VCaP (cell line): ENCODE results near the gene NOC4L.

Experiments used
- H3K27ac ChIP-seq: fragments of 450-650 bp; 2 replicates; pipeline ENCODE4 v1.5.1; 2017
- TF ChIP-seq, protein P1 (sequence below): fragments of 450-650 bp; conservative IDR thresholded peaks from 2 replicates; pipeline ENCODE4 v1.5.1; 2017; ENCODE audit warnings: mild to moderate bottlenecking, moderate library complexity

The NOC4L gene

DNA sequence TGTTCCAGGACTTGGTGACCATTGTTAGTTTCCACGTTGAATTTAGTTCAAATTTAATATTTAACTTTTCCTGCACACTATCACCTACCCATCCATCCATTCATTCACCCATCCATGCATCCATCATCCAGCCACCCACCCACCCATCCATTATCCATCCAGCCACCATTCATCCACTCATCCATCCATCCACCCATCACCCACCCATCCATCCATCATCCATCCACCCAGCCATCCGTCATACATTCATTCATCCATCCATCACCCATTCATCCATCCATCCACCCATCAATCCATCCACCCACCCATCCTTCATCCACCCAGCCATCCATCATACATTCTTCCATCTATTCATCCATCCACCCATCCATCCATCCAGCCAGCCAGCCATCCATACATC, 21.8 kb downstream of the NOC4L start:
- TF ChIP-seq, protein P1, sequence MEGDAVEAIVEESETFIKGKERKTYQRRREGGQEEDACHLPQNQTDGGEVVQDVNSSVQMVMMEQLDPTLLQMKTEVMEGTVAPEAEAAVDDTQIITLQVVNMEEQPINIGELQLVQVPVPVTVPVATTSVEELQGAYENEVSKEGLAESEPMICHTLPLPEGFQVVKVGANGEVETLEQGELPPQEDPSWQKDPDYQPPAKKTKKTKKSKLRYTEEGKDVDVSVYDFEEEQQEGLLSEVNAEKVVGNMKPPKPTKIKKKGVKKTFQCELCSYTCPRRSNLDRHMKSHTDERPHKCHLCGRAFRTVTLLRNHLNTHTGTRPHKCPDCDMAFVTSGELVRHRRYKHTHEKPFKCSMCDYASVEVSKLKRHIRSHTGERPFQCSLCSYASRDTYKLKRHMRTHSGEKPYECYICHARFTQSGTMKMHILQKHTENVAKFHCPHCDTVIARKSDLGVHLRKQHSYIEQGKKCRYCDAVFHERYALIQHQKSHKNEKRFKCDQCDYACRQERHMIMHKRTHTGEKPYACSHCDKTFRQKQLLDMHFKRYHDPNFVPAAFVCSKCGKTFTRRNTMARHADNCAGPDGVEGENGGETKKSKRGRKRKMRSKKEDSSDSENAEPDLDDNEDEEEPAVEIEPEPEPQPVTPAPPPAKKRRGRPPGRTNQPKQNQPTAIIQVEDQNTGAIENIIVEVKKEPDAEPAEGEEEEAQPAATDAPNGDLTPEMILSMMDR, result no peak
- H3K27ac ChIP-seq, result no peak overlapping the region

DNA sequence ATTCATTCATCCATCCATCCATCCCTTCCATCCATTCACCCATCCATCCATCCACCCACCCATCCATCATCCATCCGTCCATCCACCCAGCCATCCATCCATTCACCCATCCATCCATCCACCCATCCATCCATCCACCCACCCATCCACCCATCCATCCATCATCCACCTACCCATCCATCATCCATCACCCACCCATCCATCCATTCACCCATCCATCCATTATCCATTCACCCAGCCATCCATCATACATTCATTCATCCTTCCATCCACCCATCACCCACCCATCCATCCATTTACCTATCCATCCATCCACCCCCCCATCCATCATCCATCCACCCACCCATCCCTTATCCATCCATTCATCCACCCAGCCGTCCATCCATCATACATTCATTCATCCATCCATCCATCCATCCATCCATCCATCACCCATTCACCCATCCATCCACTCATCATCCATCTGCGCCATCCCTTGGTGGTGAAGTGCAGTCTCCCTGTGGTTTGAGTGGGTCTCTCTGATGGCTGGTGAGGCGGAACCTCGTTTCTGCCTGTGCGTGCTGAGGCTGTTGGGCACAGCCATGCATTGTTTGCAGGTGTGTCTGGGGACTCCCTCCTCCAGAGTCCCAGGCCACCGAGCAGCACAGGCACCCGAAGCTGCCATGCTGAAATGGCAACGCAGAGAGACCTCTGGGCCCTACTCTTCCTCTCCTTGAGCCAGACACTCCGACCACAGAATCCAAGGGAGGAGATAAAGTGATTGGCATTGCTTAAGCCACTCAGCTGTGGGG, 22.7 kb downstream of the NOC4L start:
- no peak overlapping the region for H3K27ac ChIP-seq
- TF ChIP-seq, protein P1, result no peak

DNA sequence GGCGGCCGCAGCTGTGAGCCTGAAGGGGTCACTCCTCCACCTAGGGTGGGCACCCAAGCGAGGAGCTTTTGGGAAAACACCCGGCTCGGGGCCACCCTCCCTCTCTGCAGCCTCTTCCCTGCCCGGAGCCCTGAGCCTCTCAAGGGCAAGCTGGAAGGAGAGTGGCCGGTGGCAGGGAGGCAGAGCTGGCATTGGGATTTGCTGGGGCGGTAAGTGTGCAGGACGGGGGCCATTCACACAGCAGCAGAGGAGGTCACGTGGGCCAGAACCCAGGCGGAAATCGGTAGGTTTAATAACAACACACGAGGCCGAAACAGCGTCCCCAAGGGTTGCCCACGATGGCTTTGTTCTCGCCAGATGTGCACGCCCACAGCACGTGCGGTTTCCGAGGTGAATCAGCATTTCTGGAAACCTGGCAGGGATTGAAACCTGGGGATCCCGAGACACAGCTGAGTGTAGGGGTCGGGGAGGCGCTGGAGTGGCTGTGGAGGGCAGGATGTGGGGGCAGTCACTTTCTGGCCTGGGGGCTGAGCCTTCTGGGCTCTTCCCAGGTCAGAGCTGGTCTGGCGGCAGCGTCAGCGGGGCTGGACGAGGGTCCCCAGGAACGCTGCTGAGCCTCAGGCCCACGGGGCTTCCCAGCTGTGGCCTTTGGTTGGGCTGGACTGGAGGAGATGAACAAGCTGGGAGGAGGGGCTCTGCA, 23.5 kb downstream of the NOC4L start:
- H3K27ac ChIP-seq, result no peak overlapping the region
- TF ChIP-seq, protein P1, result no peak

DNA sequence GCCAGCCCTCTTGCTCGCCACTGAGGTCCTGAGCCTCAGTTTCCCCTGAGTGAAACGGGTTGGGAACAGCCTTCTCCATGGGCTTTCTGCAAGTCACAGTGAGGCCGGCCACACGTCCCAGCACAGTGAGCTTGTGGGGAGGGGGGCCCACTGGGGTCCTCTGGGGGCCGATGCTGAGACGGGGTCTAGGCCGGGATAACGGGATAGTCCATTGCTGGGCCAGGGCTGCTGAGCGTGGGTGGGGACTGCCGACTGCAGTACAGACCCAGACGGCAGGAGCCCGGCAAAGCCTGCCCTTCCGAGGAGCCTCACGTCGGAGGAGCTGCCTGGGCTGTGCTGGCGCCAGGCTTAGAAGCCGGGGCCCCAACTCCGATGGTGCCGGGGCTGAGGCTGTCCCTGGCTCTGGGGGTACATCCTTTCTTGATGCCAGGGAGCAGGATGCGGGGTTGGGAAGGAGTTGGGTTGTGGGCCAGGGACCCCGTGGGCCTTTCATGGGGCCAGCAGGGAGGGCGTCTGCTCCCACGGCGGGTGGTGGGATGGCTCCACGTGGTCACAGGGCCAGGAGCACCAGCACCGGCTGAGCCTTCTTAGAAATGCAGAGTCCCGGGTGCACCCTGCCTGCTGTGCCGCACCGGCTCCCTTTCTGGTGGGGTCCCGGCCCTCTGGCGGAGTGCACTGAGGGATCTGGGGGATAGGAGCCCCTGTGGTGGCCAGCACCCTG, 24.2 kb downstream of the NOC4L start:
- no peak overlapping the region for H3K27ac ChIP-seq
- TF ChIP-seq, protein P1, result no peak

DNA sequence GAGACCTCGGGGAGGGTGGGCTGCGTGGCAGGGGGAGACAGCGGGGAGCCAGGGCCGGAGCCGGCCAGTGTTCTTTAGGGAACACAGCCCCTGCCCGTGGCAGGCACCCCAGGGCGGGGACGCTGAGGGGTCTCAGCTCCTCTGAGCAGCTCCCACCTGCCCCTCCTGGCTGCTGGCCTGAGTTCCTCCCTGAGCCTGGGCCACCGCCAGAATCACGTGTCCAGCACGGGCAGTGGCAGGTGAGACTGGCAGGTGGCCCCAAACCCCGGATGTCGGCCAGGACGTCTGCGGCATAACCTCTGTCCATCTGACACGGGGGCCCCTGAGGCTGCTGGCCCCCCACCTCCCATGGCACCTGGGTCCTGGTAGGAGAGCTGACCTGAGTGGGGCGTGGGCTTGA, 25.1 kb downstream of the NOC4L start:
- TF ChIP-seq, protein P1, result no peak

DNA sequence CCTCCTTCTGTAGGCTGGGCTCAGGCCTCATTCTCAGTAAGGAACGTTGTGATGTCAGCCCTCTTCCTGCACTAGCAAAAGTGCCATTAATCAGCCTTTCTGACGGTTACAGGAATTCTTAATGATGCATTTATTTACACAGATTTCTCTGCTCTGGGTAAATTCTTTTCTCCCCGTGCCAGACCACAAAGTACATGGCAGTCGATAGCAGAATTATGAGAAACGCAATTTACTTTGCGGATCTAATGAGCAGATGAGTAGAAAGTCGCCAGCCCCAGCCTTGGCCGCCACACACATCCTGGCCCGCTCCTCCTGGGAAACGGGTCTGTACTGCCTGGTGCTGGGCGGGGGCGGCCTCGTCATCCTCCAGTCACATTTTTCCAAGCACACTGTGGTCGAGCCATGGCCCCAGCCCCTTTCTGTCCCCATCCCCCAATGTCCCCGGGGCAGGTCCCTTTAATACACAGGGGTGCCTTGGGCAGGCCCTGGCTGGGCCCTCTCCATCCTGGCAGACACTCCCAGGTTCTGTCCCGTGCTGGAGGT, 25.9 kb downstream of the NOC4L start:
- H3K27ac ChIP-seq, result no peak overlapping the region
- TF ChIP-seq, protein P1, result no peak

More for the DNA sequence above, 25.1 kb downstream of the NOC4L start:
- H3K27ac ChIP-seq, result no peak overlapping the region
